ENCODE data around the gene CELSR2. TPM values are rescaled to one million over a fixed set of nuclear protein-coding genes. Genes with fewer than 3 reads are reported as not detected.

The CELSR2 gene
- total RNA-seq, 1 experiment from 2014 or later: 30.2 TPM

GRCh38 chr1:109267743-109268300 lies 18.5 kb downstream of the CELSR2 start:
- Histone ChIP-seq H3K27ac (ENCODE audit: low read depth, low read length, poor library complexity, severe bottlenecking) (no peak overlapping the region), H3K27me3 (replicated peaks; ENCODE audit: insufficient read depth, low read depth, low read length, poor library complexity) (no peaks in the 10 kb centered on the region), H3K4me1 (ENCODE audit: insufficient read depth, low read length, poor library complexity, severe bottlenecking) (no peaks in the 10 kb centered on the region), H3K4me3 (ENCODE audit: low read depth, low read length, poor library complexity, severe bottlenecking) (no peak overlapping the region), H3K36me3 (ENCODE audit: insufficient read depth, low read length, poor library complexity, severe bottlenecking) (peaks cover 33% of the 10 kb centered on the region), H3K9me3 (ENCODE audit: low read depth, low read length, poor library complexity, severe bottlenecking) (no peaks in the 10 kb centered on the region)
- TF ChIP-seq CTCF (conservative IDR thresholded peaks at IDR 0.05; ENCODE audit: low read depth, low read length) (no peak), EZH2 (IDR thresholded peaks at IDR 0.05; ENCODE audit: borderline replicate concordance, low read depth, low read length, poor library complexity, severe bottlenecking) (no peak)
- ChIA-PET POLR2A (ENCODE audit: low non-redundant PET) (no interaction called here), CTCF (no interaction called here)
- intact Hi-C loops (cut with micrococcal nuclease; ENCODE audit: unreplicated experiment): no loop called here
- no peak for DNase-seq (ENCODE audit: low spot score)
- no TSS peak for BruUV-seq (replicated peaks)

- Histone ChIP-seq H3K4me3 (ENCODE audit: low read depth, low read length, poor library complexity, severe bottlenecking) (no peak overlapping the region), H3K27ac (ENCODE audit: low read depth, low read length, poor library complexity, severe bottlenecking) (no peak overlapping the region), H3K4me1 (ENCODE audit: insufficient read depth, low read length, poor library complexity, severe bottlenecking) (no peaks in the 10 kb centered on the region), H3K27me3 (replicated peaks; ENCODE audit: insufficient read depth, low read depth, low read length, poor library complexity) (no peaks in the 10 kb centered on the region), H3K36me3 (ENCODE audit: insufficient read depth, low read length, poor library complexity, severe bottlenecking) (peaks cover 29% of the 10 kb centered on the region), H3K9me3 (ENCODE audit: low read depth, low read length, poor library complexity, severe bottlenecking) (no peaks in the 10 kb centered on the region)
- DNase-seq (ENCODE audit: low spot score): no peak
- ChIA-PET CTCF (no interaction called here), POLR2A (ENCODE audit: low non-redundant PET) (no interaction called here)
- no peak for TF ChIP-seq CTCF (conservative IDR thresholded peaks at IDR 0.05; ENCODE audit: low read depth, low read length)
- TF ChIP-seq EZH2 (IDR thresholded peaks at IDR 0.05; ENCODE audit: borderline replicate concordance, low read depth, low read length, poor library complexity, severe bottlenecking): no peak
- intact Hi-C loops (cut with micrococcal nuclease; ENCODE audit: unreplicated experiment): no loop called here
- no TSS peak for BruUV-seq (replicated peaks)
These were observed 19.3 kb downstream of the CELSR2 start for GRCh38 chr1:109268431-109269211.

GRCh38 chr1:109269212-109269980 lies 20.1 kb downstream of the CELSR2 start:
- Histone ChIP-seq H3K36me3 (ENCODE audit: insufficient read depth, low read length, poor library complexity, severe bottlenecking) (peaks cover 24% of the 10 kb centered on the region), H3K27me3 (replicated peaks; ENCODE audit: insufficient read depth, low read depth, low read length, poor library complexity) (no peaks in the 10 kb centered on the region), H3K4me1 (ENCODE audit: insufficient read depth, low read length, poor library complexity, severe bottlenecking) (no peaks in the 10 kb centered on the region), H3K27ac (ENCODE audit: low read depth, low read length, poor library complexity, severe bottlenecking) (no peak overlapping the region), H3K4me3 (ENCODE audit: low read depth, low read length, poor library complexity, severe bottlenecking) (no peak overlapping the region), H3K9me3 (ENCODE audit: low read depth, low read length, poor library complexity, severe bottlenecking) (no peaks in the 10 kb centered on the region)
- DNase-seq (ENCODE audit: low spot score): no peak
- intact Hi-C loops (cut with micrococcal nuclease; ENCODE audit: unreplicated experiment): no loop called here
- ChIA-PET POLR2A (ENCODE audit: low non-redundant PET) (no interaction called here), CTCF (no interaction called here)
- TF ChIP-seq EZH2 (IDR thresholded peaks at IDR 0.05; ENCODE audit: borderline replicate concordance, low read depth, low read length, poor library complexity, severe bottlenecking) (no peak), CTCF (conservative IDR thresholded peaks at IDR 0.05; ENCODE audit: low read depth, low read length) (no peak)
- BruUV-seq (replicated peaks): no TSS peak
